Measurements from ENCODE around the gene TAAR8.
A peak's percentile ranks its signal among the peaks of the same experiment; 100 is the strongest.

Gene TAAR8

GRCh38 chr6:132512342-132512637 is 40.2 kb upstream of the TAAR8 start:
- H2AFZ ChIP-seq (ENCODE audit: low read depth, low read length, severe bottlenecking) = no peak overlapping the region
- no peak for TF ChIP-seq CTCF (IDR thresholded peaks at IDR 0.05; ENCODE audit: insufficient read depth, low read length, poor library complexity, severe bottlenecking)
- TF ChIP-seq EZH2phosphoT487 (conservative IDR thresholded peaks at IDR 0.05; ENCODE audit: low read length) = no peak
- H4K20me1 ChIP-seq (ENCODE audit: low read depth, low read length) = no peaks in the 10 kb centered on the region
- H3K27ac ChIP-seq (ENCODE audit: low read depth, low read length) = peak overlapping the region; percentile 79
- H3K79me2 ChIP-seq (ENCODE audit: insufficient read depth, low read length) = peaks cover 51% of the 10 kb centered on the region
- peaks cover 13% of the 10 kb centered on the region for H3K36me3 ChIP-seq (ENCODE audit: low read length)
- H3K9me2 ChIP-seq (replicated peaks; ENCODE audit: insufficient read depth, low read length) = no peaks in the 10 kb centered on the region
- no peaks in the 10 kb centered on the region for H3K27me3 ChIP-seq (ENCODE audit: low read length)
- peaks cover 12% of the 10 kb centered on the region; the same call in 1 of the 2 replicates for H3F3A ChIP-seq (ENCODE audit: insufficient read depth)
- peak overlapping the region; percentile 86 for H3K4me3 ChIP-seq (ENCODE audit: insufficient read depth, low read length, poor library complexity, severe bottlenecking)
- H3K9ac ChIP-seq (ENCODE audit: low read length) = peak overlapping the region; percentile 61
- peak overlapping the region; percentile 98 for H3K4me2 ChIP-seq (ENCODE audit: low read depth, low read length, poor library complexity, severe bottlenecking)
- no peaks in the 10 kb centered on the region for H3K9me3 ChIP-seq (ENCODE audit: insufficient read depth, low read length)

- Histone ChIP-seq H3K79me2 (ENCODE audit: insufficient read depth, low read length) (peaks cover 45% of the 10 kb centered on the region), H3F3A (ENCODE audit: insufficient read depth) (0 out of 2 replicates have a peak, but pooled peaks cover 7% of the 10 kb centered on the region), H3K27ac (ENCODE audit: low read depth, low read length) (peak within 1 kb of the TSS; percentile 79), H3K9me3 (ENCODE audit: insufficient read depth, low read length) (no peaks in the 10 kb centered on the region), H3K36me3 (ENCODE audit: low read length) (peaks cover 10% of the 10 kb centered on the region; the same call in 1 of the 2 replicates), H3K9me2 (replicated peaks; ENCODE audit: insufficient read depth, low read length) (no peaks in the 10 kb centered on the region), H3K4me3 (ENCODE audit: insufficient read depth, low read length, poor library complexity, severe bottlenecking) (peak within 1 kb of the TSS; percentile 86), H4K20me1 (ENCODE audit: low read depth, low read length) (no peaks in the 10 kb centered on the region), H3K4me2 (ENCODE audit: low read depth, low read length, poor library complexity, severe bottlenecking) (peak within 1 kb of the TSS; percentile 98), H2AFZ (ENCODE audit: low read depth, low read length, severe bottlenecking) (peak within 1 kb of the TSS; percentile 79), H3K9ac (ENCODE audit: low read length) (peak within 1 kb of the TSS; percentile 61), H3K27me3 (ENCODE audit: low read length) (no peaks in the 10 kb centered on the region)
- no peak for TF ChIP-seq CTCF (IDR thresholded peaks at IDR 0.05; ENCODE audit: insufficient read depth, low read length, poor library complexity, severe bottlenecking)
- no peak for TF ChIP-seq EZH2phosphoT487 (conservative IDR thresholded peaks at IDR 0.05; ENCODE audit: low read length)
Observed at GRCh38 chr6:132512638-132513632, 39.5 kb upstream of the TAAR8 start, which contains the start of gene STX7. STX7 (minus strand) TSS chr6:132513116; CDS start chr6:132503530, 9,586 bp downstream.

DNA sequence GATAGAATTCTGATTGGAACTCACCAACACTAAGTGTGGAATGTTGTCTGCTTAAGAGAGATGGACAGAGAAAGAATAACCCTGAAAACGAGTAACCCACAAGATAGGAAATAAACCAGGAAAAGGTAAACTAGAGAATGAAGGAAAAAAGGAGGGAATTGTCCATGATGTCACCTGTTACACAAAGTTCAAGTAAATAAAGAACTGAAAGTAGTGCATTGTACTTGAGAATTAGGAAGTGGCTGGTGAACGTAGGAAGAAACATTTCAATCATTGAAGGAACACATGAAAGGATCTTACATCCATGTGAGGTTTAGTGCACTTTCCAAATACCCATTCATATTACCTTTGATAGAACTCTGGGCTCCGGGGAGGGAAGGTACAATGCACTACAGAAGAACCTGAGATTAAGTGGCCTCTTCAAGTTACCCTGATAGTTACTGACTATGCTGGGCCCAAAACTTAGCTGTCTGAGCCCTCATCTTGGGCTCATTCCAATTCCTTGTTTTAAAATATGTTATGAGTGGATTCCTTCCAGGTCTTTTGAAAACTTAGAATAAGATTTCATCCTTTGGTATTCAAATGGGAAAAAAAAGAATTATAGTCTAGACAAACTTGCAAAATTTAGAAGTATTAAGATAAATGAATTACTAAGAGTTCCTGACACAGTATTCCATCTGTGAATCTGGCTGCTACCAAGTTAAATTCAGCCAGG is 38.5 kb upstream of the TAAR8 start:
- TF ChIP-seq EZH2phosphoT487 (conservative IDR thresholded peaks at IDR 0.05; ENCODE audit: low read length) (no peak), CTCF (IDR thresholded peaks at IDR 0.05; ENCODE audit: insufficient read depth, low read length, poor library complexity, severe bottlenecking) (no peak)
- Histone ChIP-seq H2AFZ (ENCODE audit: low read depth, low read length, severe bottlenecking) (peak overlapping the region; percentile 79), H3K27ac (ENCODE audit: low read depth, low read length) (no peak overlapping the region)

More for the DNA sequence above, 38.5 kb upstream of the TAAR8 start:
- Histone ChIP-seq H3K36me3 (ENCODE audit: low read length) (peaks cover 5% of the 10 kb centered on the region; the same call in 1 of the 2 replicates), H3K9me3 (ENCODE audit: insufficient read depth, low read length) (no peaks in the 10 kb centered on the region), H4K20me1 (ENCODE audit: low read depth, low read length) (no peaks in the 10 kb centered on the region), H3K27me3 (ENCODE audit: low read length) (no peaks in the 10 kb centered on the region), H3K9ac (ENCODE audit: low read length) (peak overlapping the region; percentile 61; the same call in 1 of the 2 replicates), H3K4me2 (ENCODE audit: low read depth, low read length, poor library complexity, severe bottlenecking) (peak overlapping the region; percentile 98), H3K4me3 (ENCODE audit: insufficient read depth, low read length, poor library complexity, severe bottlenecking) (peak overlapping the region; percentile 86), H3K79me2 (ENCODE audit: insufficient read depth, low read length) (peaks cover 34% of the 10 kb centered on the region), H3F3A (ENCODE audit: insufficient read depth) (0 out of 2 replicates have a peak, but pooled peaks cover 7% of the 10 kb centered on the region), H3K9me2 (replicated peaks; ENCODE audit: insufficient read depth, low read length) (no peaks in the 10 kb centered on the region)

Measured in SU-DHL-6 (cell line).